HepG2 (cell line): ENCODE measurements around the gene ZNF541.

ENCODE experiments used
- ARID2 ChIP-seq: sonication (generic); formaldehyde crosslinking; IDR thresholded peaks from 2 replicates; pipeline ENCODE4 v1.8.1; 2022; ENCODE audit warnings: mild to moderate bottlenecking, missing genetic modification reagents, borderline replicate concordance
- FOSL2 ChIP-seq: sonication (generic); formaldehyde crosslinking; IDR thresholded peaks from 2 replicates; pipeline ENCODE4 v1.4.0; 2020; ENCODE audit warnings: missing genetic modification reagents
- HDAC1 ChIP-seq: sonication (generic); formaldehyde crosslinking; IDR thresholded peaks from 2 replicates; pipeline ENCODE4 v1.5.1; 2020; ENCODE audit warnings: mild to moderate bottlenecking, missing genetic modification reagents

- TF ChIP-seq ARID2 (CRISPR knock-in tag) (no peak), FOSL2 (CRISPR knock-in tag) (no peak), HDAC1 (CRISPR knock-in tag) (no peak)
These were observed 23.0 kb upstream of the ZNF541 start for GRCh38 chr19:47595944-47596343.
